Mononuclear cell (primary cell): ENCODE data around the gene CRNN. TPM values are rescaled to one million over a fixed set of nuclear protein-coding genes. Genes with fewer than 3 reads are reported as not detected.

Source experiments
- H3K27me3 ChIP-seq: 2 replicates; pipeline ENCODE4 v1.6.0; 2011; ENCODE audit warnings: low read length, control low read depth; ENCODE audit not compliant: insufficient read depth
- H3K4me1 ChIP-seq: 2 replicates; pipeline ENCODE4 v1.5.1; 2011; ENCODE audit warnings: mild to moderate bottlenecking, low read length, control low read depth; ENCODE audit not compliant: insufficient read depth
- H3K4me3 ChIP-seq: 2 replicates; pipeline ENCODE4 v1.5.1; 2011; ENCODE audit warnings: mild to moderate bottlenecking, low read length, moderate library complexity
- H3K9me3 ChIP-seq: 2 replicates; pipeline ENCODE4 v1.5.1; 2011; ENCODE audit warnings: low read depth, mild to moderate bottlenecking, control low read depth, low read length
- total RNA-seq: library from RNA; depleted of rRNA; stranded (reverse); fragments of >200 nt; gene quantifications from one replicate; pipeline ENCODE4 v1.2.3, GENCODE V29; 2012

CRNN gene
- total RNA-seq, 1 donor = not detected

GRCh38 chr1:152442301-152442700 lies 28.2 kb upstream of the CRNN start:
- peaks cover 8% of the 10 kb centered on the region for H3K27me3 ChIP-seq
- H3K4me3 ChIP-seq = no peak overlapping the region
- H3K4me1 ChIP-seq = no peaks in the 10 kb centered on the region
- no peaks in the 10 kb centered on the region for H3K9me3 ChIP-seq

GRCh38 chr1:152441756-152442155 lies 27.7 kb upstream of the CRNN start:
- no peaks in the 10 kb centered on the region for H3K4me1 ChIP-seq
- no peak overlapping the region for H3K4me3 ChIP-seq
- no peaks in the 10 kb centered on the region for H3K9me3 ChIP-seq
- peaks cover 12% of the 10 kb centered on the region for H3K27me3 ChIP-seq

- peaks cover 20% of the 10 kb centered on the region for H3K27me3 ChIP-seq
- no peaks in the 10 kb centered on the region for H3K9me3 ChIP-seq
- H3K4me1 ChIP-seq = no peaks in the 10 kb centered on the region
- no peak overlapping the region for H3K4me3 ChIP-seq
Observed at GRCh38 chr1:152440635-152441471, 26.8 kb upstream of the CRNN start.

- Histone ChIP-seq H3K4me1 (no peaks in the 10 kb centered on the region), H3K27me3 (peaks cover 20% of the 10 kb centered on the region), H3K9me3 (no peaks in the 10 kb centered on the region), H3K4me3 (no peak overlapping the region)
Observed at GRCh38 chr1:152436593-152437496, 22.8 kb upstream of the CRNN start.

GRCh38 chr1:152427458-152427857 lies 13.4 kb upstream of the CRNN start:
- Histone ChIP-seq H3K9me3 (no peaks in the 10 kb centered on the region), H3K4me1 (no peaks in the 10 kb centered on the region), H3K4me3 (no peak overlapping the region), H3K27me3 (no peaks in the 10 kb centered on the region)

GRCh38 chr1:152426731-152427130 lies 12.7 kb upstream of the CRNN start:
- Histone ChIP-seq H3K9me3 (no peaks in the 10 kb centered on the region), H3K4me3 (no peak overlapping the region), H3K4me1 (no peaks in the 10 kb centered on the region), H3K27me3 (no peaks in the 10 kb centered on the region)

- H3K27me3 ChIP-seq = no peaks in the 10 kb centered on the region
- no peaks in the 10 kb centered on the region for H3K9me3 ChIP-seq
- no peak overlapping the region for H3K4me3 ChIP-seq
- no peaks in the 10 kb centered on the region for H3K4me1 ChIP-seq
Observed at GRCh38 chr1:152419917-152420316, 5.9 kb upstream of the CRNN start.

- H3K4me1 ChIP-seq = no peaks in the 10 kb centered on the region
- no peaks in the 10 kb centered on the region for H3K9me3 ChIP-seq
- H3K4me3 ChIP-seq = no peak overlapping the region
- H3K27me3 ChIP-seq = no peaks in the 10 kb centered on the region
Observed at GRCh38 chr1:152415454-152416227, 1.6 kb upstream of the CRNN start.

- H3K4me1 ChIP-seq = no peaks in the 10 kb centered on the region
- H3K4me3 ChIP-seq = no peak overlapping the region
- H3K9me3 ChIP-seq = no peaks in the 10 kb centered on the region
- no peaks in the 10 kb centered on the region for H3K27me3 ChIP-seq
Observed at GRCh38 chr1:152412756-152413155, 1.3 kb downstream of the CRNN start.

GRCh38 chr1:152411134-152411533 lies 2.9 kb downstream of the CRNN start:
- Histone ChIP-seq H3K4me1 (no peaks in the 10 kb centered on the region), H3K4me3 (no peak overlapping the region), H3K9me3 (no peaks in the 10 kb centered on the region), H3K27me3 (no peaks in the 10 kb centered on the region)

GRCh38 chr1:152410599-152410998 lies 3.5 kb downstream of the CRNN start:
- Histone ChIP-seq H3K27me3 (no peaks in the 10 kb centered on the region), H3K4me1 (no peaks in the 10 kb centered on the region), H3K9me3 (no peaks in the 10 kb centered on the region), H3K4me3 (no peak overlapping the region)

GRCh38 chr1:152410028-152410427 lies 4.0 kb downstream of the CRNN start:
- Histone ChIP-seq H3K9me3 (no peaks in the 10 kb centered on the region), H3K27me3 (no peaks in the 10 kb centered on the region), H3K4me3 (no peak overlapping the region), H3K4me1 (no peaks in the 10 kb centered on the region)

- no peak overlapping the region for H3K4me3 ChIP-seq
- H3K9me3 ChIP-seq = no peaks in the 10 kb centered on the region
- no peaks in the 10 kb centered on the region for H3K4me1 ChIP-seq
- H3K27me3 ChIP-seq = no peaks in the 10 kb centered on the region
Observed at GRCh38 chr1:152408664-152409063, 5.4 kb downstream of the CRNN start.

- H3K4me1 ChIP-seq = no peaks in the 10 kb centered on the region
- no peak overlapping the region for H3K4me3 ChIP-seq
- H3K27me3 ChIP-seq = peaks cover 2% of the 10 kb centered on the region
- H3K9me3 ChIP-seq = no peaks in the 10 kb centered on the region
Observed at GRCh38 chr1:152398812-152399698, 15.0 kb downstream of the CRNN start.
